Mesenteric fat pad (tissue), 1 donor: ENCODE measurements around the gene ARHGEF10L. TPM values are rescaled to one million over a fixed set of nuclear protein-coding genes. Genes with fewer than 3 reads are reported as not detected.

Experiments
- DNase-seq: peaks from one replicate; pipeline ENCODE4 v3.0.0-alpha.2; 2020; ENCODE audit warnings: low spot score
- total RNA-seq: library from RNA; stranded (reverse); fragmentation: NEBNext Ultra II Directional; extraction: Animal tissue kit (Norgen Biotek cat#: 25700); gene quantifications from one replicate; pipeline ENCODE4 v1.2.1, GENCODE V29; 2021
- donor health status: DM: yes; HTN: yes; CAD: no.

ARHGEF10L gene
- total RNA-seq, 1 donor from 2014 or later = 37.0 TPM

GRCh38 chr1:17631410-17631809, 91.9 kb downstream of the ARHGEF10L start:
- DNase-seq = no peak

- DNase-seq = no peak
Observed at GRCh38 chr1:17632106-17632505, 92.6 kb downstream of the ARHGEF10L start.

- DNase-seq = no peak
Observed at GRCh38 chr1:17632541-17633184, 93.2 kb downstream of the ARHGEF10L start.

GRCh38 chr1:17633654-17634053, 94.2 kb downstream of the ARHGEF10L start:
- no peak for DNase-seq

GRCh38 chr1:17635276-17635675, 95.8 kb downstream of the ARHGEF10L start:
- DNase-seq = no peak

GRCh38 chr1:17635811-17636210, 96.3 kb downstream of the ARHGEF10L start:
- DNase-seq = no peak

- no peak for DNase-seq
Observed at GRCh38 chr1:17636612-17637011, 97.1 kb downstream of the ARHGEF10L start.

- no peak for DNase-seq
Observed at GRCh38 chr1:17637055-17637454, 97.6 kb downstream of the ARHGEF10L start.

- DNase-seq = no peak
Observed at GRCh38 chr1:17639703-17640340, 100.3 kb downstream of the ARHGEF10L start.

- no peak for DNase-seq
Observed at GRCh38 chr1:17640393-17640792, 100.9 kb downstream of the ARHGEF10L start.

- DNase-seq = no peak
Observed at GRCh38 chr1:17640975-17641374, 101.5 kb downstream of the ARHGEF10L start.

GRCh38 chr1:17642169-17642568, 102.7 kb downstream of the ARHGEF10L start:
- no peak for DNase-seq

- no peak for DNase-seq
Observed at GRCh38 chr1:17642943-17643342, 103.4 kb downstream of the ARHGEF10L start.

GRCh38 chr1:17643861-17644703, 104.6 kb downstream of the ARHGEF10L start:
- no peak for DNase-seq

- no peak for DNase-seq
Observed at GRCh38 chr1:17645068-17645911, 105.8 kb downstream of the ARHGEF10L start.

- DNase-seq = no peak
Observed at GRCh38 chr1:17646444-17647280, 107.2 kb downstream of the ARHGEF10L start.

GRCh38 chr1:17648457-17649145, 109.1 kb downstream of the ARHGEF10L start:
- DNase-seq = no peak

- no peak for DNase-seq
Observed at GRCh38 chr1:17649371-17650106, 110.0 kb downstream of the ARHGEF10L start.

- no peak for DNase-seq
Observed at GRCh38 chr1:17653276-17653675, 113.8 kb downstream of the ARHGEF10L start.
